NCI-H1092 (cell line): Measurements from ENCODE around the gene CMSS1.

Experiments used
- DNase-seq: peaks from one replicate; lab custom pipeline; 2025; lab: John Stamatoyannopoulos, UW

The CMSS1 gene

GRCh38 chr3:99854756-99855298, 37.2 kb downstream of the CMSS1 start:
- DNase-seq = no peak

GRCh38 chr3:99855900-99856299, 38.2 kb downstream of the CMSS1 start:
- DNase-seq = no peak

- no peak for DNase-seq
Observed at GRCh38 chr3:99856437-99857220, 39.0 kb downstream of the CMSS1 start.

GRCh38 chr3:99857278-99857677, 39.6 kb downstream of the CMSS1 start:
- DNase-seq = no peak

GRCh38 chr3:99858469-99858868, 40.8 kb downstream of the CMSS1 start:
- no peak for DNase-seq

- DNase-seq = no peak
Observed at GRCh38 chr3:99859825-99860224, 42.2 kb downstream of the CMSS1 start.

- no peak for DNase-seq
Observed at GRCh38 chr3:99861216-99861615, 43.6 kb downstream of the CMSS1 start.

- DNase-seq = no peak
Observed at GRCh38 chr3:99862208-99862607, 44.5 kb downstream of the CMSS1 start.

- no peak for DNase-seq
Observed at GRCh38 chr3:99863002-99863401, 45.3 kb downstream of the CMSS1 start.

GRCh38 chr3:99863588-99863987, 45.9 kb downstream of the CMSS1 start:
- no peak for DNase-seq

- no peak for DNase-seq
Observed at GRCh38 chr3:99864289-99864688, 46.6 kb downstream of the CMSS1 start.

GRCh38 chr3:99865321-99865720, 47.7 kb downstream of the CMSS1 start:
- DNase-seq = no peak

- no peak for DNase-seq
Observed at GRCh38 chr3:99866261-99866761, 48.6 kb downstream of the CMSS1 start.

- no peak for DNase-seq
Observed at GRCh38 chr3:99867594-99868310, 50.1 kb downstream of the CMSS1 start.

- DNase-seq = no peak
Observed at GRCh38 chr3:99868311-99868646, 50.6 kb downstream of the CMSS1 start.

- DNase-seq = no peak
Observed at GRCh38 chr3:99869621-99870020, 52.0 kb downstream of the CMSS1 start.

- DNase-seq = no peak
Observed at GRCh38 chr3:99870712-99871111, 53.0 kb downstream of the CMSS1 start.

- no peak for DNase-seq
Observed at GRCh38 chr3:99871231-99872045, 53.8 kb downstream of the CMSS1 start.

GRCh38 chr3:99872923-99873254, 55.2 kb downstream of the CMSS1 start:
- no peak for DNase-seq

- no peak for DNase-seq
Observed at GRCh38 chr3:99873269-99874102, 55.8 kb downstream of the CMSS1 start.

GRCh38 chr3:99874237-99875002, 56.8 kb downstream of the CMSS1 start:
- DNase-seq = no peak
